HL-60 (cell line): ENCODE results near the gene PPP2R5D.

Source experiments
- CTCF ChIP-seq: IDR thresholded peaks from one replicate; pipeline ENCODE4 v1.5.1; 2011; ENCODE audit warnings: low read length, control low read depth, inconsistent platforms; ENCODE audit not compliant: insufficient read depth
- POLR2AphosphoS5 ChIP-seq: IDR thresholded peaks from 2 replicates; pipeline ENCODE4 v1.6.1; 2012; ENCODE audit warnings: low read depth
- REST ChIP-seq: IDR thresholded peaks from 2 replicates; pipeline ENCODE4 v1.6.1; 2012; ENCODE audit warnings: low read depth; ENCODE audit not compliant: insufficient replicate concordance

GRCh38 chr6:43037706-43038105, 53.3 kb downstream of the PPP2R5D start:
- no peak for TF ChIP-seq CTCF
- no peak for TF ChIP-seq POLR2AphosphoS5
- no peak for TF ChIP-seq REST
